Heart right ventricle (tissue), 16 donors: Measurements from ENCODE around the gene RNF213. TPM values are rescaled to one million over a fixed set of nuclear protein-coding genes. Genes with fewer than 3 reads are reported as not detected.
A peak's percentile ranks its signal among the peaks of the same experiment; 100 is the strongest.
"Not testable (repeated sequence)": the region's sequence is repeated elsewhere in the genome, so short reads cannot be mapped to it uniquely, and the experiment has no call there.

Experiments used
- ATAC-seq, 8 donors: fragments of 200-7000 bp; cut with Tn5 transposase; one replicate each; pipeline ENCODE4 v1.9.1; 2020; ENCODE audit warnings: mild to moderate bottlenecking in 8 of 8, moderate library complexity in 8 of 8, moderate number of reproducible peaks in 1 of 8
- DNase-seq, 2 donors: peaks; one replicate each; pipeline ENCODE4 v3.0.0-alpha.2; 2020
- H3K27ac ChIP-seq, 10 donors: fragments of 200-600 bp; sonication (generic) in 2 of 10; one replicate each; pipeline versions ENCODE4 v1.5.0 to v1.8.0; 2020 to 2022; ENCODE audit warnings: mild to moderate bottlenecking in 3 of 10
- H3K27me3 ChIP-seq, 7 donors: fragments of 200-600 bp; one replicate each; pipeline ENCODE4 v1.8.0; 2021 to 2022; ENCODE audit warnings: mild to moderate bottlenecking in 2 of 7
- H3K36me3 ChIP-seq, 9 donors: fragments of 200-600 bp; sonication (generic) in 1 of 9; one replicate each; pipeline versions ENCODE4 v1.5.0 to v1.8.0; 2020 to 2022; ENCODE audit warnings: mild to moderate bottlenecking in 2 of 9
- H3K4me1 ChIP-seq, 9 donors: fragments of 200-600 bp; sonication (generic) in 1 of 9; one replicate each; pipeline versions ENCODE4 v1.5.0 to v1.8.0; 2020 to 2022; ENCODE audit warnings: mild to moderate bottlenecking in 4 of 9
- H3K4me3 ChIP-seq, 10 donors: fragments of 200-600 bp; sonication (generic) in 2 of 10; one replicate each; pipeline versions ENCODE4 v1.5.0 to v1.8.0; 2020 to 2022; ENCODE audit warnings: mild to moderate bottlenecking in 7 of 10, moderate library complexity in 2 of 10
- H3K9me3 ChIP-seq, 11 donors: fragments of 200-600 bp in 10 of 11; sonication (generic) in 2 of 11; one replicate each; pipeline versions ENCODE4 v1.5.0 to v1.8.0; 2013 to 2022; ENCODE audit warnings: mild to moderate bottlenecking in 2 of 11, control low read depth in 1 of 11, moderate library complexity in 1 of 11
- WGBS, 2 donors: extraction: QIAGEN DNeasy Blood & Tissue Kit; methylation state at CpG; one replicate each; pipeline ENCODE4 v1.1.7; 2013; ENCODE audit warnings: inconsistent platforms in 1 of 2; 5-methylcytosine and 5-hydroxymethylcytosine counted together
- intact Hi-C, 10 donors: fragments of 100-400 bp; cut with DNase I; formaldehyde crosslinking; loops; one replicate each; pipeline versions ENCODE4 v1.11.1 to v1.14.2; 2022
- polyA plus RNA-seq, 2 donors: library from polyadenylated mRNA; stranded (reverse); fragments of 200-250 nt; gene quantifications; one replicate each; pipeline ENCODE4 v1.2.3, GENCODE V29; 2013
- total RNA-seq, 10 donors: library from RNA; stranded (reverse); fragmentation: NEBNext Ultra II Directional in 3 of 10; extraction: Animal tissue kit (Norgen Biotek cat#: 25700) in 3 of 10; gene quantifications; one replicate each; pipeline versions ENCODE4 v1.2.1 to v1.2.4, GENCODE V29; 2021 to 2023
- TF ChIP-seq, protein P1 (sequence below), 9 donors: fragments of 200-600 bp; sonication (generic) in 2 of 9; IDR thresholded peaks; one replicate each; pipeline versions ENCODE4 v1.5.0 to v1.8.0; 2021 to 2022; ENCODE audit warnings: antibody characterized with exemption in 9 of 9, mild to moderate bottlenecking in 5 of 9, moderate library complexity in 1 of 9
- donor health status: Arrhythmogenic right ventricular cardiomyopathy.
- donor health status: ischemic (EF 13 %, LVEDD 7.1; RV severe dilation, severe dysfunction).
- donor health status: healthy with polysubstance abuse.
- donor health status: DM: no; HTN: yes; CAD: no.
- donor health status: DM: no; HTN: no; CAD: no.
- donor health status: ischemic (EF 25% LVEDD 6.9; RV normal size, moderate dysfunction).
- donor health status: ischemic (EF 25% LVEDD 5.7; RV mildly dilated, moderate dysfunction).
- donor health status: healthy.
- donor health status: DM: yes; HTN: yes; CAD: no.
- donor health status: Ischemic cardiomyopathy.
- donor health status: ischemic (EF 35%, LVEDD 5.7; RV mildly dilated, moderate dysfunction).
- donor health status: nonischemic (EF 11% LVEDD 7.7; RV severe dilation, severe dysfunction).
- donor health status: DM: yes; HTN: yes; CAD: no.
- donor health status: PGD.
- donor health status: ischemic (EF 29% LVEDD 5.4; RV normal size, mild dysfunction).
- donor health status: nonischemic (EF 23%, LVEDD 6.1; RV moderate dilation, normal function).

The RNF213 gene
- total and polyA plus RNA-seq, 12 donors, result 13.1 to 97.0 (median 31.7) TPM

DNA sequence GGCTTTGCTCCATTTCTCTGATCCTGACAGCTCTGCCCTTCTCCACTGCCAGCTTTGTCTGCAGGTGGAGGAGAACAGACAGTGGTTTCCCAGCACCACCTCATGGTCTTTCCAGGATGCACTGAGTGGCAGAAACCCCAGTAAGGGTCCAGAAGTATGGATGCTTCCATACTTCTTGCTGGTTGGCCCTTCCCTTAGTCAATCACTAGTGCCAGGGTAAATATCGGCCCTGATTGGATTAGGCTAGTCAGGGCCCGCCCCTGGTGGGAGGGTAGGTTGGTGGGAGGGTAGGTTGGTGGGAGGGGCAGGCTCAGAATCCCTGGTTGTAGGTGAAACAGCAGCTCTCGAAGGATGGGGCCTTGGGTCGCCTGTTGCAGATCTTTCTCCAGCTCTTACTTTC is 10.2 kb downstream of the RNF213 start:
- peak in 3 of 8 donors; percentile 24 to 42 (median 36) for ATAC-seq
- Histone ChIP-seq H3K36me3 (peaks cover 0 to 90% (median 14%) of the 10 kb centered on the region in 9 donors), H3K27me3 (no peaks in the 10 kb centered on the region), H3K4me3 (no peak overlapping the region), H3K9me3 (no peaks in the 10 kb centered on the region), H3K27ac (no peak overlapping the region), H3K4me1 (peaks cover 0 to 33% (median 0%) of the 10 kb centered on the region in 9 donors)
- no peak for DNase-seq
- intact Hi-C loops, result loop anchor here in 1 of 10 donors (10.0 kb wide), 1 partner anchor 126 kb away; the partner anchor contains the start of gene EIF4A3
- WGBS, 2 donors, result 84 to 85% methylated on average over 4 of the region's 4 CpGs
- TF ChIP-seq, protein P1, sequence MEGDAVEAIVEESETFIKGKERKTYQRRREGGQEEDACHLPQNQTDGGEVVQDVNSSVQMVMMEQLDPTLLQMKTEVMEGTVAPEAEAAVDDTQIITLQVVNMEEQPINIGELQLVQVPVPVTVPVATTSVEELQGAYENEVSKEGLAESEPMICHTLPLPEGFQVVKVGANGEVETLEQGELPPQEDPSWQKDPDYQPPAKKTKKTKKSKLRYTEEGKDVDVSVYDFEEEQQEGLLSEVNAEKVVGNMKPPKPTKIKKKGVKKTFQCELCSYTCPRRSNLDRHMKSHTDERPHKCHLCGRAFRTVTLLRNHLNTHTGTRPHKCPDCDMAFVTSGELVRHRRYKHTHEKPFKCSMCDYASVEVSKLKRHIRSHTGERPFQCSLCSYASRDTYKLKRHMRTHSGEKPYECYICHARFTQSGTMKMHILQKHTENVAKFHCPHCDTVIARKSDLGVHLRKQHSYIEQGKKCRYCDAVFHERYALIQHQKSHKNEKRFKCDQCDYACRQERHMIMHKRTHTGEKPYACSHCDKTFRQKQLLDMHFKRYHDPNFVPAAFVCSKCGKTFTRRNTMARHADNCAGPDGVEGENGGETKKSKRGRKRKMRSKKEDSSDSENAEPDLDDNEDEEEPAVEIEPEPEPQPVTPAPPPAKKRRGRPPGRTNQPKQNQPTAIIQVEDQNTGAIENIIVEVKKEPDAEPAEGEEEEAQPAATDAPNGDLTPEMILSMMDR (IDR thresholded peaks at IDR 0.05), result no peak

DNA sequence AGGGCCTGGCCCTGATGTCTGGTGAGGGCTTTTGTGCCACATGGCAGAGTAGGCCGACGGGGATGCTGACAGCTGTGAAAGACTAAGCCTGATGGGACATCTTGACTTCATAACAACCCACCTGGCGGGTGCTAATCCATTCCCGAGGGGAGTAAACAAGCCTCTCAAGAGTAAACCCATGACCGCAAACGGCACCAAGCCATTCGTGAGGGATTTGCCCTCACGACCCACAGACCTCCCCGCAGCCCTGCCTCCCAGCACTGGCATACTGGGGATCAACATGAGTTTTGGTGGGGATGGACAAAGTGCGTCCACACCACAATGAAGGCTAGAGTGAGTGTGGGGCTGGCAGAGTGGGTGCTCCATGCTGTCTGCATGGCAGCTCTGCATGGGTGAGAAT is 11.7 kb downstream of the RNF213 start:
- H3K4me1 ChIP-seq, result peaks cover 0 to 32% (median 7%) of the 10 kb centered on the region in 9 donors
- intact Hi-C loops, result loop anchor here in 1 of 10 donors (10.0 kb wide), 1 partner anchor 128 kb away; the partner anchor contains the start of gene EIF4A3
- H3K27me3 ChIP-seq, result no peaks in the 10 kb centered on the region
- DNase-seq (no peak), ATAC-seq (no peak)
- no peak overlapping the region for H3K27ac ChIP-seq
- TF ChIP-seq, protein P1 (IDR thresholded peaks at IDR 0.05), result no peak
- H3K36me3 ChIP-seq, result peaks cover 0 to 88% (median 20%) of the 10 kb centered on the region in 9 donors
- WGBS, 2 donors, result 87 to 93% methylated on average over 10 of the region's 10 CpGs
- H3K9me3 ChIP-seq, result no peaks in the 10 kb centered on the region
- H3K4me3 ChIP-seq, result no peak overlapping the region

DNA sequence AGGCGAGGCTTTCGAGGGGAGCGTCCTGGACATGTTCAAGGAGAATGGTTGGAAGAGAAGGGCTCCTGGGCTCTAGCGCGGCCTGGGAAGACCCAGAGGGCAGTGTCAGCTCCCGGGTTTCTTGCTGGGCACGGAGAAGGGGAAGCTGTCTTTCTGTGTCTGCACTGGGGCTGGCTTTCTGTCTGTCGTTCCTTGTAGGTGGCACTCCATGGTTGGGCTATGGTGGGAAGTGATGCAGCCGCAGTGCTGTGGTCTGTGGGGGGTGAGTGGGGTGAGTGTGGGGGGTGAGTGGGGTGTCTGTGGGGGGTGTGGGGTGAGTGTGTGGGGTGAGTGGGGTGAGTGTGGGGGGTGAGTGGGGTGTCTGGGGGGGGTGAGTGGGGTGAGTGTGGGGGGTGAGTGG is 13.7 kb downstream of the RNF213 start:
- 81 to 85% methylated on average over 9 of the region's 9 CpGs for WGBS, 2 donors
- intact Hi-C loops, result loop anchor here in 1 of 10 donors (10.0 kb wide), 1 partner anchor 130 kb away; the partner anchor contains the start of gene EIF4A3
- no peak for DNase-seq
- TF ChIP-seq, protein P1 (IDR thresholded peaks at IDR 0.05), result no peak
- Histone ChIP-seq H3K27ac (no peak overlapping the region), H3K9me3 (no peaks in the 10 kb centered on the region), H3K36me3 (peaks cover 0 to 88% (median 15%) of the 10 kb centered on the region in 9 donors), H3K4me1 (peaks cover 0 to 39% (median 23%) of the 10 kb centered on the region in 9 donors), H3K4me3 (no peak overlapping the region), H3K27me3 (no peaks in the 10 kb centered on the region)
- no peak for ATAC-seq

DNA sequence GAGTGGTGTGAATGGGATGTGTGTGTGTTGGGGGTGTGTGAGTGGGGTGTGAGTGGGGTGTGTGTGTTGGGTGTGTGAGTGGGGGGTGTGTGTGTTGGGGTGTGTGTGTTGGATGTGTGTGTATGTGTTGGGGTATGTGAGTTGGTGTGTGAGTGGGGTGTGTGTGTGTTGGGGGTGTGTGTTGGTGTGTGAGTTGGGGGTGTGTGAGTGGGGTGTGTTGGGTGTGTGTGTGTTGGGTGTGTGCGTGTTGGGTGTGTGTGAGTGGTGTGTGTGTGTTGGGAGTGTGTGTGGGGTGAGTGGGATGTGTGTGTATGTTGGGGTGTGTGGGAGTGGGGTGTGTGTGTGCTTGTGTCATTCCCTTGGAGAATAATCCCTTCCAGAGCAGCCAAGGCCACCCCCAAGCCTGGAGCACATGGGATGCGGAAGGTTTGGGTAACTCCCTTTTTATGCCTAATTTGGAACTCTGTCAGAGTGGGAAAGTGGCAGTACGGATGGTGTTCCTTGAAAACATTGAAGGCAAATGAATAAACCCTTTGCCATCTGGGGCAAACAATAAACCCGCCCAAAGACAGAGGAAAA is 14.3 kb downstream of the RNF213 start:
- TF ChIP-seq, protein P1 (IDR thresholded peaks at IDR 0.05), result no peak
- Histone ChIP-seq H3K27ac (no peak overlapping the region), H3K27me3 (no peaks in the 10 kb centered on the region), H3K36me3 (peaks cover 0 to 88% (median 9%) of the 10 kb centered on the region in 9 donors), H3K9me3 (no peaks in the 10 kb centered on the region), H3K4me1 (peaks cover 0 to 45% (median 29%) of the 10 kb centered on the region in 9 donors), H3K4me3 (no peak overlapping the region)
- ATAC-seq, result no peak
- intact Hi-C loops, result loop anchor here in 1 of 10 donors (10.0 kb wide), 1 partner anchor 130 kb away; the partner anchor contains the start of gene EIF4A3
- 85 to 88% methylated on average over 4 of the region's 4 CpGs for WGBS, 2 donors
- DNase-seq, result no peak

DNA sequence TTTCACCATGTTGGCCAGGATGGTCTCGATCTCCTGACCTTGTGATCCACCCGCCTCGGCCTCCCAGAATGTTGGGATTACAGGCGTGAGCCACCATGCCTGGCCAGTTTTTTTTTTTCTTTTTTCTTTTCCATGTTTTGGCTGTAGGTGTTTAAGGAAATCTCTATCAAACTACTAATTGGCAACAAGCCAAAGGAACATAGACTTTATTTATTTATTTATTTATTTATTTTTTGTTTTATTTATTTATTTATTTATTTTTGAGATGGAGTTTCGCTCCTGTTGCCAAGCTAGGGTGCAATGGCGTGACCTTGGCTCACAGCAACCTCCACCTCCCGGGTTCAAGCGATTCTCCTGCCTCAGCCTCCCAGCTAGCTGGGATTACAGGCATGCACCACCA is 15.2 kb downstream of the RNF213 start:
- not testable (repeated sequence) for H3K27ac ChIP-seq, H3K4me3 ChIP-seq, H3K27me3 ChIP-seq, H3K9me3 ChIP-seq, ATAC-seq, DNase-seq
- Histone ChIP-seq H3K36me3 (peaks cover 0 to 89% (median 8%) of the 10 kb centered on the region in 9 donors), H3K4me1 (peaks cover 0 to 46% (median 34%) of the 10 kb centered on the region in 9 donors)
- WGBS, 2 donors, result 96 to 98% methylated on average over 8 of the region's 8 CpGs
- intact Hi-C loops, result loop anchor here in 1 of 10 donors (10.0 kb wide), 1 partner anchor 131 kb away; the partner anchor contains the start of gene EIF4A3
